DMS53 treated with DMSO at 0.1 percent for 48 hours (cell line): ENCODE data around the gene GTSF1L.
"Not testable (repeated sequence)": the region's sequence is repeated elsewhere in the genome, so short reads cannot be mapped to it uniquely, and the experiment has no call there.

Experiments
- DNase-seq: peaks from one replicate; lab custom pipeline; 2025; ENCODE audit not compliant: unreplicated experiment; lab: John Stamatoyannopoulos, UW

GTSF1L gene

GRCh38 chr20:43726811-43727338 lies at the start of gene GTSF1L:
GTSF1L (minus strand) TSS chr20:43727002; CDS start chr20:43726694, 308 bp downstream.
- DNase-seq = no peak

GRCh38 chr20:43774754-43775153 lies 48.0 kb upstream of the GTSF1L start:
- DNase-seq = no peak

GRCh38 chr20:43771503-43772190 lies 44.8 kb upstream of the GTSF1L start:
- DNase-seq = no peak

GRCh38 chr20:43770342-43770741 lies 43.5 kb upstream of the GTSF1L start:
- DNase-seq = no peak

- DNase-seq = no peak
Measured at GRCh38 chr20:43767686-43768474, 41.1 kb upstream of the GTSF1L start.

- DNase-seq = no peak
Measured at GRCh38 chr20:43766917-43767316, 40.1 kb upstream of the GTSF1L start.

- no peak for DNase-seq
Measured at GRCh38 chr20:43766385-43766784, 39.6 kb upstream of the GTSF1L start.

- DNase-seq = no peak
Measured at GRCh38 chr20:43765916-43766315, 39.1 kb upstream of the GTSF1L start.

- no peak for DNase-seq
Measured at GRCh38 chr20:43762911-43763310, 36.1 kb upstream of the GTSF1L start.

- DNase-seq = no peak
Measured at GRCh38 chr20:43761386-43762340, 34.9 kb upstream of the GTSF1L start.

- not testable (repeated sequence) for DNase-seq
Measured at GRCh38 chr20:43757888-43758287, 31.1 kb upstream of the GTSF1L start.

- no peak for DNase-seq
Measured at GRCh38 chr20:43755851-43756250, 29.0 kb upstream of the GTSF1L start.

- DNase-seq = no peak
Measured at GRCh38 chr20:43755390-43755789, 28.6 kb upstream of the GTSF1L start.

GRCh38 chr20:43752561-43753301 lies 25.9 kb upstream of the GTSF1L start:
- no peak for DNase-seq

GRCh38 chr20:43752051-43752360 lies 25.2 kb upstream of the GTSF1L start:
- no peak for DNase-seq

- no peak for DNase-seq
Measured at GRCh38 chr20:43751167-43752050, 24.6 kb upstream of the GTSF1L start.

- no peak for DNase-seq
Measured at GRCh38 chr20:43750774-43751166, 24.0 kb upstream of the GTSF1L start.

- DNase-seq = peak; percentile 62
Measured at GRCh38 chr20:43749734-43750294, 23.0 kb upstream of the GTSF1L start.

GRCh38 chr20:43748274-43748673 lies 21.5 kb upstream of the GTSF1L start:
- no peak for DNase-seq
